ENCODE measurements around the gene MINDY1.

The MINDY1 gene

DNA sequence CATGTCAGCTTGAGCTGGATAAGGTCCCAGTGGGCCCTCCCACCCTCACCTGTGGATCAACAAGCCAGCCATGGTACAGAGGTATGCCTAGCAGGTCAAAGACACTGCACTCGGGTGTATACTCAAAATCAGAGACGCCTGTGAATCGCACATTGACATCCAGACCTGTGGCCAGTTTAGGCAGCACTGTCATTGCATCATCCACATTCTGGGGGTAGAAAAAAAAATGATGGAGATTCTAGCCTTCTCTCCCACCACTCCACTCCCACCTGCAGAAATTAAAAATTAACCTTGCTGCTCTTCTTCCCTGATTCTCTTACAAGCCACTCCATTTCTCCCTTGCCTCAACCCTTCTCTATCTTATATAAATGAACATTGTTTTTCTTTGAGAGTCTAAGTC lies 6.3 kb downstream of the MINDY1 start:
- peaks cover 21 to 70% (median 66%) of the 10 kb centered on the region in 4 experiments for H3K4me1 ChIP-seq (ENCODE audit: control extremely low read depth in 1 of 4, control insufficient read depth in 4 of 4, insufficient read depth in 4 of 4, low read length in 3 of 4)
- H3K27me3 ChIP-seq (replicated peaks in 2 of 5; ENCODE audit: control insufficient read depth in 4 of 5, insufficient read depth in 5 of 5, low read length in 4 of 5), result no peaks in the 10 kb centered on the region
- 100% methylated on average over 3 of the region's 3 CpGs for WGBS (ENCODE audit: insufficient coverage)
- CTCF ChIA-PET, result interaction anchor here (0.5 to 12.3 kb wide), 4 partner anchors 9 to 166 kb away, joined by 3 to 235 read pairs (median 5); partner anchors contain the start of genes ANXA9, LYSMD1 and SCNM1
- H3K27ac ChIP-seq (ENCODE audit: insufficient read depth in 1 of 2, low read depth in 1 of 2, low read length in 2 of 2, poor library complexity in 1 of 2, severe bottlenecking in 2 of 2), result no peak overlapping the region
- peaks cover 3 to 32% (median 21%) of the 10 kb centered on the region in 4 experiments for H3K36me3 ChIP-seq (ENCODE audit: control insufficient read depth in 4 of 4, insufficient read depth in 4 of 4, low read length in 3 of 4)
- no peaks in the 10 kb centered on the region for H3K9me3 ChIP-seq (ENCODE audit: control extremely low read depth in 1 of 5, control insufficient read depth in 4 of 5, insufficient read depth in 2 of 5, low read depth in 1 of 5, low read length in 4 of 5)
- DNase-seq, result no peak
- no peak overlapping the region for H3K4me3 ChIP-seq (ENCODE audit: control insufficient read depth in 1 of 7, extremely low read depth in 1 of 7, insufficient read depth in 4 of 7, low read depth in 2 of 7, low read length in 6 of 7)
- POLR2A ChIA-PET, result interaction anchor here (0.5 kb wide), 1 partner anchor 70 kb away, joined by 3 read pairs; no protein-coding TSS in a partner anchor

GRCh38 chr1:150999926-151000325 lies 6.8 kb downstream of the MINDY1 start:
- peaks cover 21 to 65% (median 61%) of the 10 kb centered on the region in 4 experiments for H3K4me1 ChIP-seq (ENCODE audit: control extremely low read depth in 1 of 4, control insufficient read depth in 4 of 4, insufficient read depth in 4 of 4, low read length in 3 of 4)
- CTCF ChIA-PET, result interaction anchor here (0.5 to 12.3 kb wide), 4 partner anchors 9 to 166 kb away, joined by 3 to 235 read pairs (median 5); partner anchors contain the start of genes ANXA9, LYSMD1 and SCNM1
- H3K27me3 ChIP-seq (replicated peaks in 2 of 5; ENCODE audit: control insufficient read depth in 4 of 5, insufficient read depth in 5 of 5, low read length in 4 of 5), result no peaks in the 10 kb centered on the region
- POLR2A ChIA-PET, result interaction anchor here (0.5 kb wide), 2 partner anchors 30 to 70 kb away, joined by 3 read pairs; no protein-coding TSS in a partner anchor
- peak overlapping the region; percentile 41 to 79 for H3K27ac ChIP-seq (ENCODE audit: insufficient read depth in 1 of 2, low read depth in 1 of 2, low read length in 2 of 2, poor library complexity in 1 of 2, severe bottlenecking in 2 of 2)
- WGBS (ENCODE audit: insufficient coverage), result 0% methylated on average over 1 of the region's 2 CpGs
- H3K9me3 ChIP-seq (ENCODE audit: control extremely low read depth in 1 of 5, control insufficient read depth in 4 of 5, insufficient read depth in 2 of 5, low read depth in 1 of 5, low read length in 4 of 5), result no peaks in the 10 kb centered on the region
- DNase-seq, result no peak
- H3K36me3 ChIP-seq (ENCODE audit: control insufficient read depth in 4 of 4, insufficient read depth in 4 of 4, low read length in 3 of 4), result peaks cover 5 to 36% (median 23%) of the 10 kb centered on the region in 4 experiments
- H3K4me3 ChIP-seq (ENCODE audit: control insufficient read depth in 1 of 7, extremely low read depth in 1 of 7, insufficient read depth in 4 of 7, low read depth in 2 of 7, low read length in 6 of 7), result peak overlapping the region in 1 of 7 experiments; percentile 50

DNA sequence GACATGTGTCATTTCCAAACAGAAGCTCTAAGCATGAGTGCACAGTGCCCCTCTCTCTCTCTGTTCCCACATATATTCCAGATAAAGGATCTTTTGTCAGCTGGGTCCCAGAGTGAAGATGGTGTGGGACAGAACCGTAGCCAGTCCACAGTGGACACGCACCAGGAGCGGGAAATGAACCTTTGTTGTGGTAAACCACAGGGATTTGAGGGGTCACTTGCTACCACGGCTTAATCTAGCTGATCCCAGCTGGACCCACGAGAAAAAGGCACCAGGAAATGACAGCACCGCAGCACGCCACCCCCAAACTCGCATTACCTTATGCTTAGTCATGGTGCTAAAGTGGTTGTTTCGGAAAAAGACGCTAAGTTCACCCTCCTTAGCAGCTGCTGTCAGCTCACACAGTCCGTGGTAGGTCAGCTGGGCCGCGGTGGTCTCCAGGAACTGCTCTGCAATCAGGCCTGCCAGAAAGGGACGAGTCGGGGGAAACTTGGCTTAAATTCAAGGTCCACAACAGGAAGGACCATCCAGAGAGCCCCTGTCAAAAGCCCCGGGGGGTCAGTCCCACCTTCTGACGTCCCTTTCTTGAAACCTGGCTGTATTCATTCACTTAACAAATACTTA lies 7.5 kb downstream of the MINDY1 start:
- H3K4me3 ChIP-seq (ENCODE audit: control insufficient read depth in 1 of 7, extremely low read depth in 1 of 7, insufficient read depth in 4 of 7, low read depth in 2 of 7, low read length in 6 of 7), result peak overlapping the region in 2 of 7 experiments; percentile 48 to 50

DNA sequence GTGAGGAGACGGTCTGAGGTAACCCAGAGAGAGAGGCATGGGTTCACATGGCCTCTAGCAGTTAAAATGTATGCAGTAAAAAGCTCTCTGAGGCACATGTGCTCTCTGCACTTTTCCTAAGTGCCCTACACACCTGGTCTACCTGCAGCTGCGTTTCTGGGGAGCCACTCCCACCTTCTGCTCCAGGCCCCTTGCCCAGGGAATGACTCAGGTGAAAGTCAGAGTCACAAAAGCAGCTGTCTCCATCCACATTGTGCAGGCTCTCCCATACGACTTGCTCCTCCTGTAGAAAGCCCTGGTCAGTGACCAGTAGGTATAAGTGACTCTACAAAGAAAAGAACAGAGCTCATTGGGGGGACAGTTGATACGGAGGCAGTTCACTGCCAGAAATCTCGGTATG lies 8.8 kb downstream of the MINDY1 start:
- DNase-seq, result no peak

More for the DNA sequence above, 7.5 kb downstream of the MINDY1 start:
- Histone ChIP-seq H3K27ac (ENCODE audit: insufficient read depth in 1 of 2, low read depth in 1 of 2, low read length in 2 of 2, poor library complexity in 1 of 2, severe bottlenecking in 2 of 2) (peak overlapping the region; percentile 41 to 79), H3K4me1 (ENCODE audit: control extremely low read depth in 1 of 4, control insufficient read depth in 4 of 4, insufficient read depth in 4 of 4, low read length in 3 of 4) (peaks cover 20 to 58% (median 55%) of the 10 kb centered on the region in 4 experiments), H3K27me3 (replicated peaks in 2 of 5; ENCODE audit: control insufficient read depth in 4 of 5, insufficient read depth in 5 of 5, low read length in 4 of 5) (no peaks in the 10 kb centered on the region), H3K9me3 (ENCODE audit: control extremely low read depth in 1 of 5, control insufficient read depth in 4 of 5, insufficient read depth in 2 of 5, low read depth in 1 of 5, low read length in 4 of 5) (no peaks in the 10 kb centered on the region), H3K36me3 (ENCODE audit: control insufficient read depth in 4 of 4, insufficient read depth in 4 of 4, low read length in 3 of 4) (peaks cover 5 to 36% (median 23%) of the 10 kb centered on the region in 4 experiments)
- ChIA-PET POLR2A (interaction anchor here (0.5 to 0.6 kb wide), 2 partner anchors 14 to 30 kb away, joined by 3 read pairs; no protein-coding TSS in a partner anchor), CTCF (interaction anchor here (0.9 to 12.3 kb wide), 6 partner anchors 6 to 156 kb away, joined by 3 to 235 read pairs (median 5); partner anchors contain the start of genes ANXA9 and MINDY1)
- DNase-seq, result peak; percentile 68 to 92 (median 90)
- 3% methylated on average over 6 of the region's 17 CpGs for WGBS (ENCODE audit: insufficient coverage)

GRCh38 chr1:150997126-150997872 lies 9.4 kb downstream of the MINDY1 start:
- POLR2A ChIA-PET, result interaction anchor here (0.6 to 1.2 kb wide), 2 partner anchors 9 to 59 kb away, joined by 3 read pairs; partner anchors contain the start of gene MINDY1
- 96% methylated on average over 18 of the region's 20 CpGs for WGBS (ENCODE audit: insufficient coverage)
- H3K27ac ChIP-seq (ENCODE audit: insufficient read depth in 1 of 2, low read depth in 1 of 2, low read length in 2 of 2, poor library complexity in 1 of 2, severe bottlenecking in 2 of 2), result no peak overlapping the region

More for the DNA sequence above, 8.8 kb downstream of the MINDY1 start:
- no peaks in the 10 kb centered on the region for H3K9me3 ChIP-seq (ENCODE audit: control extremely low read depth in 1 of 5, control insufficient read depth in 4 of 5, insufficient read depth in 2 of 5, low read depth in 1 of 5, low read length in 4 of 5)
- CTCF ChIA-PET, result interaction anchor here (1.8 to 12.3 kb wide), 5 partner anchors 8 to 157 kb away, joined by 3 to 235 read pairs (median 7); partner anchors contain the start of genes ANXA9, MINDY1 and SETDB1
- H3K4me3 ChIP-seq (ENCODE audit: control insufficient read depth in 1 of 7, extremely low read depth in 1 of 7, insufficient read depth in 4 of 7, low read depth in 2 of 7, low read length in 6 of 7), result no peak overlapping the region
- WGBS (ENCODE audit: insufficient coverage), result 70% methylated on average over 4 of the region's 5 CpGs
- peaks cover 17 to 46% (median 44%) of the 10 kb centered on the region in 4 experiments for H3K4me1 ChIP-seq (ENCODE audit: control extremely low read depth in 1 of 4, control insufficient read depth in 4 of 4, insufficient read depth in 4 of 4, low read length in 3 of 4)
- no peak overlapping the region for H3K27ac ChIP-seq (ENCODE audit: insufficient read depth in 1 of 2, low read depth in 1 of 2, low read length in 2 of 2, poor library complexity in 1 of 2, severe bottlenecking in 2 of 2)
- H3K36me3 ChIP-seq (ENCODE audit: control insufficient read depth in 4 of 4, insufficient read depth in 4 of 4, low read length in 3 of 4), result peaks cover 5 to 36% (median 23%) of the 10 kb centered on the region in 4 experiments
- POLR2A ChIA-PET, result interaction anchor here (0.6 to 1.2 kb wide), 2 partner anchors 8 to 58 kb away, joined by 3 read pairs; partner anchors contain the start of gene MINDY1
- no peaks in the 10 kb centered on the region for H3K27me3 ChIP-seq (replicated peaks in 2 of 5; ENCODE audit: control insufficient read depth in 4 of 5, insufficient read depth in 5 of 5, low read length in 4 of 5)

DNA sequence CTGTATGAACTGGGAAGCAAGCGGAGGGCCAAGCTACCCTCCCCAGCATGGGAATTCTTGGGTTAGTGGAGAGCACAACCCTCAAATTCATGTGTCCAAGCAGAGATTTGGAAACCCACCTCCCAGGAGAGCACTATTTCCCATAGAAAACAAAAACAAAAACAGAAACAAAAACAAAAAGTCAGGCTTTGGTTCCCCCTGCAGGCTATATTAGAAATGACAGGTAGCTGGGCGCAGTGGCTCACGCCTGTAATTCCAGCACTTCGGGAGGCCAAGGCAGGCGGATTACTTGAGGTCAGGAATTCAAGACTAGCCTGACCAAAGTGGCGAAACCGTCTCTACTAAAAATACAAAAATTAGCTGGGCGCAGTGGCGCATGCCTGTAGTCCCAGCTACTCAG lies 10.8 kb downstream of the MINDY1 start:
- Histone ChIP-seq H3K27ac (ENCODE audit: insufficient read depth in 1 of 2, low read depth in 1 of 2, low read length in 2 of 2, poor library complexity in 1 of 2, severe bottlenecking in 2 of 2) (no peak overlapping the region), H3K27me3 (replicated peaks in 2 of 5; ENCODE audit: control insufficient read depth in 4 of 5, insufficient read depth in 5 of 5, low read length in 4 of 5) (no peaks in the 10 kb centered on the region), H3K36me3 (ENCODE audit: control insufficient read depth in 4 of 4, insufficient read depth in 4 of 4, low read length in 3 of 4) (peaks cover 5 to 30% (median 16%) of the 10 kb centered on the region in 4 experiments), H3K4me3 (ENCODE audit: control insufficient read depth in 1 of 7, extremely low read depth in 1 of 7, insufficient read depth in 4 of 7, low read depth in 2 of 7, low read length in 6 of 7) (no peak overlapping the region), H3K4me1 (ENCODE audit: control extremely low read depth in 1 of 4, control insufficient read depth in 4 of 4, insufficient read depth in 4 of 4, low read length in 3 of 4) (peaks cover 8 to 28% (median 24%) of the 10 kb centered on the region in 4 experiments), H3K9me3 (ENCODE audit: control extremely low read depth in 1 of 5, control insufficient read depth in 4 of 5, insufficient read depth in 2 of 5, low read depth in 1 of 5, low read length in 4 of 5) (no peaks in the 10 kb centered on the region)
- ChIA-PET CTCF (interaction anchor here (0.9 to 12.3 kb wide), 9 partner anchors 10 to 70 kb away, joined by 3 to 235 read pairs (median 4); partner anchors contain the start of genes ANXA9, MINDY1 and SETDB1), POLR2A (interaction anchor here (0.6 to 1.3 kb wide), 2 partner anchors 10 to 19 kb away, joined by 3 to 4 read pairs; partner anchors contain the start of gene MINDY1)
- WGBS (ENCODE audit: insufficient coverage), result 62% methylated on average over 9 of the region's 9 CpGs
- peak in 2 of 3 donors; percentile 17 to 33 for DNase-seq

More at GRCh38 chr1:150997126-150997872, 9.4 kb downstream of the MINDY1 start:
- peaks cover 12 to 40% (median 37%) of the 10 kb centered on the region in 4 experiments for H3K4me1 ChIP-seq (ENCODE audit: control extremely low read depth in 1 of 4, control insufficient read depth in 4 of 4, insufficient read depth in 4 of 4, low read length in 3 of 4)
- no peak overlapping the region for H3K4me3 ChIP-seq (ENCODE audit: control insufficient read depth in 1 of 7, extremely low read depth in 1 of 7, insufficient read depth in 4 of 7, low read depth in 2 of 7, low read length in 6 of 7)
- no peak for DNase-seq
- H3K36me3 ChIP-seq (ENCODE audit: control insufficient read depth in 4 of 4, insufficient read depth in 4 of 4, low read length in 3 of 4), result peaks cover 5 to 33% (median 23%) of the 10 kb centered on the region in 4 experiments
- no peaks in the 10 kb centered on the region for H3K9me3 ChIP-seq (ENCODE audit: control extremely low read depth in 1 of 5, control insufficient read depth in 4 of 5, insufficient read depth in 2 of 5, low read depth in 1 of 5, low read length in 4 of 5)
- H3K27me3 ChIP-seq (replicated peaks in 2 of 5; ENCODE audit: control insufficient read depth in 4 of 5, insufficient read depth in 5 of 5, low read length in 4 of 5), result no peaks in the 10 kb centered on the region
- CTCF ChIA-PET, result interaction anchor here (1.0 to 12.3 kb wide), 6 partner anchors 8 to 158 kb away, joined by 3 to 235 read pairs (median 6); partner anchors contain the start of genes ANXA9, MINDY1 and SETDB1
